ENCODE results near the gene PRDM13.
"Not testable (repeated sequence)": the region's sequence is repeated elsewhere in the genome, so short reads cannot be mapped to it uniquely, and the experiment has no call there.

PRDM13 gene

DNA sequence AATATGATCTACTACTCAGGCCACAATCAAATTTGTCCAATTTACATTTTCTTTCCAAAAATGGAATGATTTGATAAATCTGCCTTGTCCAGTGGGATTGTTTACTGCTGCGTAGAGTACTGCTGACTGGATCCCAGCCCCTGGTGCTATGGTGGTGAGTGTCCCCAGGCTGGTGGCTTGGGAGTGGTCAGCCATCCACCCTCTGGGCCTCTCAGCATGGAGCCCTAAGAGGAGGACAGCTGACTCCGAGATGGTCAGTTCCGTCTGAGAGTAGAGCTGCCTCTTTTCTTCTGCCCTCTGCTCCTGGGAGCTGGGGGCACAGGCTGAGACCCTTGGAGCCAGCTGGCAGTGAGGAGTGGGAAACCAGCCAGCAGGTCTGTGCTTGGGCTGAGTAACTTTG, 22.7 kb downstream of the PRDM13 start:
- DNase-seq (ENCODE audit: low spot score): no peak

GRCh38 chr6:99637629-99638028, 31.0 kb downstream of the PRDM13 start:
- no peak for DNase-seq (ENCODE audit: low spot score)

GRCh38 chr6:99638358-99638757, 31.7 kb downstream of the PRDM13 start:
- not testable (repeated sequence) for DNase-seq (ENCODE audit: low spot score)

- no peak for DNase-seq (ENCODE audit: low spot score)
These were observed 34.6 kb downstream of the PRDM13 start for GRCh38 chr6:99641270-99641669.

DNA sequence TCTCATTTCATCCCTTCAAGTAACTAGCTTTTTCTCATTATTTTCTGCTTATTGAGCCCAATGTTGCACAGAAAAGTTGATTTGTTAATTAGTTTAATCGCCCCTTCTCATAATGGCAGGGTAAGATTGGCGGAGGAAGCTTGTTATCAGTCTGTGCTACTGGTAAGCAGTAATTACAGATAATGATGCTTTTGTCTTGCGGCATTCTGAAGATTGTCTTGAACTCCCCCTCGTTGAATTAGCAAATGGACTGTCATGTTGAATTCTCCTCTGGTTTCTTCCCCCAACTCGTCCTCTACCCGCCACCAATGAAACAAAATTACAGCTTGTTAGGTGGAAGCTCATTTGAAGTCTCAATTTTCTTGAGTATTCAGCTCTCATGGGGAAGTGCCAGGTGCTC, 39.4 kb downstream of the PRDM13 start:
- DNase-seq (ENCODE audit: low spot score): no peak

- not testable (repeated sequence) for DNase-seq (ENCODE audit: low spot score)
These were observed 43.5 kb downstream of the PRDM13 start for GRCh38 chr6:99650091-99650571.

DNA sequence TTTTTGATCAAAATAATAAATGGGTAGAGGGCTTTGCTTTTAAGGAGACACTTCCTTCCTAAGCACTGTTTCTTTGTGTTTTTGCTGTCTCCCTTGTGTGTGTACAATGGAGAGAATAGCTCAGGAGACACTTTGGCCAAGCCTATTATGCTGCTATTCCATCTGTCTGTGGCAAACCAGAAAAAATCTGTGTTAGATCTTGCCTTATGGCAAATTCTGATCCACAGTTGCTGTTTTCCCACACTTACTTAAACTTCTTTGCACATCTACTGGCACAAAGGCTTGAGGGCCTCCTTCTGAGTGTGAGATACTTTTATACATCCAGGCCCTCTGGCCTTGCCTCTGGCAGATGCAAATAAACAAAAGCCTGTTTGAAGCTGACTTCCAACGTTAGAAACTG, 53.6 kb downstream of the PRDM13 start:
- no peak for DNase-seq (ENCODE audit: low spot score)

- DNase-seq (ENCODE audit: low spot score): no peak
These were observed 55.2 kb downstream of the PRDM13 start for GRCh38 chr6:99661870-99662269.

GRCh38 chr6:99662616-99663015, 56.0 kb downstream of the PRDM13 start:
- no peak for DNase-seq (ENCODE audit: low spot score)
